Prostate gland (tissue), 2 donors: ENCODE results near the gene CDHR2. TPM values are rescaled to one million over a fixed set of nuclear protein-coding genes. Genes with fewer than 3 reads are reported as not detected.

Source experiments
- DNase-seq: peaks from one replicate; pipeline ENCODE4 v3.0.0-alpha.2; 2019; ENCODE audit warnings: low spot score
- H3K27ac ChIP-seq, 2 donors: fragments of 200-600 bp; sonication (generic); 2 replicates each; pipeline ENCODE4 v1.5.1; 2017 to 2019
- H3K27me3 ChIP-seq: fragments of 200-600 bp; sonication (generic); replicated peaks from 2 replicates; pipeline ENCODE4 v1.5.1; 2019; ENCODE audit not compliant: insufficient read depth
- H3K36me3 ChIP-seq, 2 donors: fragments of 200-600 bp; sonication (generic); 1 replicate in 1 of 2; 2 replicates in 1 of 2; pipeline versions ENCODE4 v1.5.1 to v1.8.1; 2017 to 2019
- H3K4me1 ChIP-seq: fragments of 200-600 bp; sonication (generic); replicated peaks from 2 replicates; pipeline ENCODE4 v1.5.1; 2019
- H3K4me3 ChIP-seq, 2 donors: fragments of 200-600 bp; sonication (generic); 2 replicates each; pipeline ENCODE4 v1.5.1; 2017 to 2019
- H3K9me3 ChIP-seq: fragments of 200-600 bp; sonication (generic); 2 replicates; pipeline ENCODE4 v1.5.1; 2017
- POLR2A ChIP-seq: fragments of 450-650 bp; IDR thresholded peaks from one replicate; pipeline ENCODE4 v1.6.1; 2016; ENCODE audit warnings: antibody characterized with exemption, mild to moderate bottlenecking
- POLR2AphosphoS5 ChIP-seq: sonication (generic); formaldehyde crosslinking; IDR thresholded peaks from one replicate; pipeline ENCODE4 v1.6.1; 2017; ENCODE audit warnings: antibody characterized with exemption
- WGBS: methylation state at CpG from one replicate; pipeline ENCODE4 v1.1.5; 2018; 5-methylcytosine and 5-hydroxymethylcytosine counted together
- intact Hi-C: fragments of 100-400 bp; cut with DNase I; formaldehyde crosslinking; loops from one replicate; pipeline ENCODE4 v1.14.2; 2022
- total RNA-seq, 2 donors: library from RNA; depleted of rRNA; stranded (reverse); fragments of >200 nt; gene quantifications; one replicate each; pipeline ENCODE4 v1.1.0, GENCODE V29; 2016
- TF ChIP-seq, protein P1 (sequence below), 4 experiments: fragments of 200-600 bp in 2 of 4; fragments of 450-650 bp in 2 of 4; sonication (generic) in 2 of 4; IDR thresholded peaks; 1 replicate in 3 of 4; 2 replicates in 1 of 4; pipeline ENCODE4 v1.5.1; 2016 to 2019; ENCODE audit warnings: antibody characterized with exemption in 4 of 4, mild to moderate bottlenecking in 2 of 4, moderate library complexity in 2 of 4

CDHR2 gene
- total RNA-seq, 2 donors from 2014 or later: 1.1 TPM; not detected in 1

DNA sequence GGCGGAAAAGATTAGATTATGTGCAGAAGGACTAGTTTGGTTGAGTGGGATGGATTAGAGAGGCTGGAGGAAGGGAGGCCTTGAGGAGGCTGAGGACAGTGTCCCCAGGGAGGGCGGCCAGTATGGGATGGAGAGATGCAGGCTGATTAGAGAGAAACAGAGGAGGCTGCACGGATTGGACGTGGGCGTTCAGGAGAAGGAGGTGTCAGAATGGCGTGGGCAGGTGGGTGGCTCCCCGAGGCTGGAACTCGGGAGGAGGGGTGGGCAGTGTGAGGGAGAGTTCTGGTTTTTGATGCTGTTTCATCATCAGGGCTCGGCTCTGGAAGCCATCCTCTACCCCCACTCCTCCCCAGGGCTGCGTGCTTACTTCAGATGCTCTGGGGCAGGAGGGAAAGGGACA is 13.0 kb downstream of the CDHR2 start:
- 48% methylated on average over 10 of the region's 10 CpGs for WGBS

DNA sequence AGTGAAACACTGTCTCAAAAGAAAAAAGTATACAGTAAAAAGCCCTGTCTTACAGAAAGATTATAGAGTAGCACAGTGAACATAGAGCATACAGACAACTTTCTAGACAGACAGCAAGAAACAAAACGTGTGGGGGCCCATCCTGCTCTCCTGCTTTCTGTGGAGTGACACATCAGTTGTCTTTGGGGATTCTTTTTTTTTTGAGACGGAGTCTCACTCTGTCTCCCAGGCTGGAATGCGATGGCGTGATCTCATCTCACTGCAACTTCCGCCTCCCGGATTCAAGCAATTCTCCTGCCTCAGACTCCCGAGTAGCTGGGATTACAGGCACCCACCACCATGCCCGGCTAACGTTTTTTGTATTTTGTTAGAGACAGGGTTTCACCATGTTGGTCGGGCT is 14.9 kb downstream of the CDHR2 start:
- no peak for DNase-seq
- no peaks in the 10 kb centered on the region for H3K9me3 ChIP-seq
- TF ChIP-seq POLR2A: no peak
- no peak for TF ChIP-seq POLR2AphosphoS5
- TF ChIP-seq, protein P1, sequence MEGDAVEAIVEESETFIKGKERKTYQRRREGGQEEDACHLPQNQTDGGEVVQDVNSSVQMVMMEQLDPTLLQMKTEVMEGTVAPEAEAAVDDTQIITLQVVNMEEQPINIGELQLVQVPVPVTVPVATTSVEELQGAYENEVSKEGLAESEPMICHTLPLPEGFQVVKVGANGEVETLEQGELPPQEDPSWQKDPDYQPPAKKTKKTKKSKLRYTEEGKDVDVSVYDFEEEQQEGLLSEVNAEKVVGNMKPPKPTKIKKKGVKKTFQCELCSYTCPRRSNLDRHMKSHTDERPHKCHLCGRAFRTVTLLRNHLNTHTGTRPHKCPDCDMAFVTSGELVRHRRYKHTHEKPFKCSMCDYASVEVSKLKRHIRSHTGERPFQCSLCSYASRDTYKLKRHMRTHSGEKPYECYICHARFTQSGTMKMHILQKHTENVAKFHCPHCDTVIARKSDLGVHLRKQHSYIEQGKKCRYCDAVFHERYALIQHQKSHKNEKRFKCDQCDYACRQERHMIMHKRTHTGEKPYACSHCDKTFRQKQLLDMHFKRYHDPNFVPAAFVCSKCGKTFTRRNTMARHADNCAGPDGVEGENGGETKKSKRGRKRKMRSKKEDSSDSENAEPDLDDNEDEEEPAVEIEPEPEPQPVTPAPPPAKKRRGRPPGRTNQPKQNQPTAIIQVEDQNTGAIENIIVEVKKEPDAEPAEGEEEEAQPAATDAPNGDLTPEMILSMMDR (IDR thresholded peaks at IDR 0.05): no peak
- no peak overlapping the region for H3K27ac ChIP-seq
- H3K4me3 ChIP-seq: no peak overlapping the region
- H3K36me3 ChIP-seq: no peaks in the 10 kb centered on the region
- intact Hi-C loops: no loop called here
- H3K4me1 ChIP-seq: no peaks in the 10 kb centered on the region
- no peaks in the 10 kb centered on the region for H3K27me3 ChIP-seq
- WGBS: 77% methylated on average over 10 of the region's 10 CpGs

More for the DNA sequence above, 13.0 kb downstream of the CDHR2 start:
- Histone ChIP-seq H3K36me3 (no peaks in the 10 kb centered on the region), H3K27ac (no peak overlapping the region), H3K27me3 (no peaks in the 10 kb centered on the region), H3K9me3 (no peaks in the 10 kb centered on the region), H3K4me1 (no peaks in the 10 kb centered on the region), H3K4me3 (no peak overlapping the region)
- DNase-seq: no peak
- TF ChIP-seq POLR2AphosphoS5 (no peak), POLR2A (no peak)
- TF ChIP-seq, protein P1 (IDR thresholded peaks at IDR 0.05): no peak
- intact Hi-C loops: no loop called here

DNA sequence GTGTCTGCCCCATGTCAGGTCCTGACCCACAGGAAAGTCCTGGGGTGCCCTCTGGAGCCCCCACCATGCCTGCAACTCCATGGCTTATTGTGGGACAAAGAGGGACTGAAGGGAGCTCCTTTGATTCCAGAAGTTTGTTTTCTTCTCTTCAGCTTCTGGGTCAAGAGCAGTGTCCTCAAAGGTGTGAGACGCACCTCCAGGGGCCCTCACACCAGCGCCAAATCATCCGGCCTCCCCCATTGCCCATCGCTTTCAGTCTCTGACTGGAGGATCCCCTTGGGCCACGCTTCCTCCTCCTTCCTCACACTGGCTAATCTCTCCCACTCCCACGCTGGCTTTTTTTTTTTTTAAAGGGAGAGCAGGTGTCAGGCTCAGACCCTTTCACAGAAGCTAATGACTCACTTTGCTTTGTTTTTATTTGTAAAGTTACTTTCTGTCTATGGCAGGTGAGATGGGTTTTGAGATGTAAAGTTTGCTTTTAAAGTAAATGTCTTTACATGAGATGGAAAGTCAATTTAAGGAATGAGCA is 16.7 kb downstream of the CDHR2 start:
- intact Hi-C loops: no loop called here
- Histone ChIP-seq H3K27me3 (no peaks in the 10 kb centered on the region), H3K9me3 (no peaks in the 10 kb centered on the region), H3K36me3 (no peaks in the 10 kb centered on the region), H3K27ac (no peak overlapping the region), H3K4me1 (no peaks in the 10 kb centered on the region), H3K4me3 (no peak overlapping the region)
- no peak for DNase-seq
- WGBS: 65% methylated on average over 6 of the region's 6 CpGs
- TF ChIP-seq POLR2AphosphoS5 (no peak), POLR2A (no peak)
- TF ChIP-seq, protein P1 (IDR thresholded peaks at IDR 0.05): no peak

DNA sequence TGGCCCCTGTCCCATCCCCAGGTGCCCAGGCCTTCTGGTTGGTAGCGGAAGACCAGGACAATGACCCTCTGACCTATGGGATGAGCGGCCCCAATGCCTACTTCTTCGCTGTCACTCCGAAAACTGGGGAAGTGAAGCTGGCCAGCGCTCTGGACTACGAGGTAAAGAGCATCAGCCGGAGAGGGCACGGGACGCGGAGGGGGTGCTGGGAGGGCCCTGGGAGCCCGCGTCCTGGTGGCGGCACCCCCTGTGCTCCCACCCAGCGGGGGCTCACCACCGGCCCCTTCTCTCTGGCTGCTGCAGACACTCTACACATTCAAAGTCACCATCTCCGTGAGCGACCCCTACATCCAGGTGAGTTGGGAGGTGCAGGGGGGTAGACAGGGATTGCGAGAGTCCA is 19.5 kb downstream of the CDHR2 start:
- Histone ChIP-seq H3K27ac (no peak overlapping the region), H3K4me3 (no peak overlapping the region), H3K9me3 (no peaks in the 10 kb centered on the region), H3K27me3 (no peaks in the 10 kb centered on the region), H3K36me3 (no peaks in the 10 kb centered on the region), H3K4me1 (no peaks in the 10 kb centered on the region)
- WGBS: 74% methylated on average over 18 of the region's 18 CpGs
- no peak for TF ChIP-seq POLR2AphosphoS5
- TF ChIP-seq, protein P1 (IDR thresholded peaks at IDR 0.05): no peak
- no peak for TF ChIP-seq POLR2A
- intact Hi-C loops: no loop called here
- DNase-seq: no peak

DNA sequence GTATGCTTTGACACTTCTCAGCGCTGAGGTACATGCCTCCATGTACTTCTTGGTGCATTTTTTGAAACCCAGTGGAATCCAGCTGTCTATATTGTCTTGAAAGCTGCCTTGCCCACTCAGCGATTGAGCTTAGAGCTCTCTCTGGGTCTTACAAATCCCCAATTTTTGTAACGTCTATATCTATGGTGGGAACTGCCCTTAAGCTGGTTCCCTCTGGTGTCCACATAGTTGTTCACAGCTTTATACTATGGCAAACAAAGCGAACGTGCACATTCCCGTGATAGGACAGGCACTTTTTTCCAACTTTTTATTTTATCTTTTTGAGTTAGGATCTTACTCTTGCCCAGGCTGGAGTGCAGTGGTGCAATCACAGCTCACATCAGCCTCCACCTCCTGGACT is 20.9 kb downstream of the CDHR2 start:
- intact Hi-C loops: loop anchor here (10.0 kb wide), 1 partner anchor 155 kb away; the partner anchor contains the start of gene CLTB
- TF ChIP-seq, protein P1 (IDR thresholded peaks at IDR 0.05): no peak
- no peak for TF ChIP-seq POLR2AphosphoS5
- no peak for TF ChIP-seq POLR2A
- WGBS: 40% methylated on average over 6 of the region's 6 CpGs
- no peak overlapping the region for H3K4me3 ChIP-seq
- H3K27me3 ChIP-seq: no peaks in the 10 kb centered on the region
- no peak for DNase-seq
- no peaks in the 10 kb centered on the region for H3K4me1 ChIP-seq
- no peaks in the 10 kb centered on the region for H3K9me3 ChIP-seq
- H3K36me3 ChIP-seq: no peaks in the 10 kb centered on the region
- H3K27ac ChIP-seq: no peak overlapping the region
